Fibroblast of the aortic adventitia (primary cell): ENCODE results near the gene SIN3A. TPM values are rescaled to one million over a fixed set of nuclear protein-coding genes. Genes with fewer than 3 reads are reported as not detected.
"Not testable (repeated sequence)": the region's sequence is repeated elsewhere in the genome, so short reads cannot be mapped to it uniquely, and the experiment has no call there.

Source experiments
- DNase-seq: peaks from one replicate; pipeline ENCODE4 v3.0.0-alpha.2; 2010; ENCODE audit warnings: low read depth
- H3K4me3 ChIP-seq: 2 replicates; pipeline ENCODE4 v1.5.1; 2011; ENCODE audit warnings: low read depth, mild to moderate bottlenecking, control low read depth, low read length, moderate library complexity
- CTCF ChIP-seq: IDR thresholded peaks from 2 replicates; pipeline ENCODE4 v1.5.1; 2011; ENCODE audit warnings: mild to moderate bottlenecking, low read length, control low read depth, inconsistent platforms; ENCODE audit not compliant: insufficient read depth
- total RNA-seq: library from RNA; depleted of rRNA; stranded (reverse); fragments of >200 nt; gene quantifications from 2 replicates; pipeline ENCODE4 v1.2.3, GENCODE V29; 2012; ENCODE audit warnings: low replicate concordance

SIN3A gene
- total RNA-seq, 1 donor = 52.9 TPM

GRCh38 chr15:75450307-75451201 lies 936 bp downstream of the SIN3A start:
- DNase-seq = peak; percentile 95
- peak overlapping the region; percentile 97 for H3K4me3 ChIP-seq
- TF ChIP-seq CTCF = no peak

- DNase-seq = no peak
- H3K4me3 ChIP-seq = peak overlapping the region; percentile 97
- TF ChIP-seq CTCF = no peak
Observed at GRCh38 chr15:75449585-75450306, 1.7 kb downstream of the SIN3A start.

GRCh38 chr15:75448171-75448570 lies 3.3 kb downstream of the SIN3A start:
- not testable (repeated sequence) for H3K4me3 ChIP-seq, DNase-seq

- no peak for TF ChIP-seq CTCF
- no peak overlapping the region for H3K4me3 ChIP-seq
- no peak for DNase-seq
Observed at GRCh38 chr15:75446151-75446550, 5.3 kb downstream of the SIN3A start.

GRCh38 chr15:75445324-75445723 lies 6.2 kb downstream of the SIN3A start:
- not testable (repeated sequence) for H3K4me3 ChIP-seq, DNase-seq

- H3K4me3 ChIP-seq = not testable (repeated sequence)
Observed at GRCh38 chr15:75443972-75444453, 7.5 kb downstream of the SIN3A start.

GRCh38 chr15:75437721-75438120 lies 13.8 kb downstream of the SIN3A start:
- H3K4me3 ChIP-seq = no peak overlapping the region
- no peak for DNase-seq
- TF ChIP-seq CTCF = no peak

More at GRCh38 chr15:75443972-75444453, 7.5 kb downstream of the SIN3A start:
- DNase-seq = peak; percentile 80

GRCh38 chr15:75436881-75437280 lies 14.6 kb downstream of the SIN3A start:
- no peak overlapping the region for H3K4me3 ChIP-seq
- DNase-seq = peak; percentile 9
- no peak for TF ChIP-seq CTCF
